KMS-11 (cell line): Measurements from ENCODE around the gene ONECUT3.

Source experiments
- H2AFZ ChIP-seq: fragments of 200-600 bp; sonication (generic); 2 replicates; pipeline ENCODE4 v1.6.1; 2016; ENCODE audit warnings: antibody characterized with exemption, mixed run types, low read depth
- H3K27ac ChIP-seq: fragments of 200-600 bp; sonication (generic); 2 replicates; pipeline ENCODE4 v1.6.1; 2016; ENCODE audit warnings: mild to moderate bottlenecking, mixed run types
- H3K27me3 ChIP-seq: fragments of 200-600 bp; sonication (generic); 2 replicates; pipeline ENCODE4 v1.6.1; 2017; ENCODE audit warnings: mild to moderate bottlenecking, low read depth, mixed run types, moderate library complexity; ENCODE audit not compliant: insufficient read depth
- H3K36me3 ChIP-seq: fragments of 200-600 bp; sonication (generic); 2 replicates; pipeline ENCODE4 v1.6.1; 2017; ENCODE audit warnings: mild to moderate bottlenecking, mixed run types; ENCODE audit not compliant: insufficient read depth
- H3K4me1 ChIP-seq: fragments of 200-600 bp; sonication (generic); 2 replicates; pipeline ENCODE4 v1.6.1; 2016; ENCODE audit warnings: mild to moderate bottlenecking, low read depth, mixed run types; ENCODE audit not compliant: poor library complexity, severe bottlenecking
- H3K4me2 ChIP-seq: fragments of 200-600 bp; sonication (generic); 2 replicates; pipeline ENCODE4 v1.7.0; 2016; ENCODE audit warnings: mild to moderate bottlenecking, mixed run types
- H3K4me3 ChIP-seq: fragments of 200-600 bp; sonication (generic); IDR thresholded peaks from 2 replicates; pipeline ENCODE4 v1.6.1; 2017; ENCODE audit warnings: low read depth, low read length, mixed read lengths; ENCODE audit not compliant: insufficient read depth
- H3K79me2 ChIP-seq: fragments of 200-600 bp; sonication (generic); 2 replicates; pipeline ENCODE4 v1.6.1; 2016; ENCODE audit warnings: low read depth, mixed run types; ENCODE audit not compliant: insufficient read depth
- H3K9ac ChIP-seq: fragments of 200-600 bp; sonication (generic); 2 replicates; pipeline ENCODE4 v1.6.1; 2016; ENCODE audit warnings: mild to moderate bottlenecking, mixed run types
- H4K20me1 ChIP-seq: fragments of 200-600 bp; sonication (generic); 2 replicates; pipeline ENCODE4 v1.6.1; 2016; ENCODE audit warnings: mild to moderate bottlenecking, mixed run types; ENCODE audit not compliant: insufficient read depth
- TF ChIP-seq, protein P1 (sequence below): fragments of 200-600 bp; sonication (generic); conservative IDR thresholded peaks from 2 replicates; pipeline ENCODE4 v1.6.1; 2017; ENCODE audit warnings: low read depth, mild to moderate bottlenecking, antibody characterized with exemption, low read length, moderate library complexity, mixed read lengths

Gene ONECUT3

DNA sequence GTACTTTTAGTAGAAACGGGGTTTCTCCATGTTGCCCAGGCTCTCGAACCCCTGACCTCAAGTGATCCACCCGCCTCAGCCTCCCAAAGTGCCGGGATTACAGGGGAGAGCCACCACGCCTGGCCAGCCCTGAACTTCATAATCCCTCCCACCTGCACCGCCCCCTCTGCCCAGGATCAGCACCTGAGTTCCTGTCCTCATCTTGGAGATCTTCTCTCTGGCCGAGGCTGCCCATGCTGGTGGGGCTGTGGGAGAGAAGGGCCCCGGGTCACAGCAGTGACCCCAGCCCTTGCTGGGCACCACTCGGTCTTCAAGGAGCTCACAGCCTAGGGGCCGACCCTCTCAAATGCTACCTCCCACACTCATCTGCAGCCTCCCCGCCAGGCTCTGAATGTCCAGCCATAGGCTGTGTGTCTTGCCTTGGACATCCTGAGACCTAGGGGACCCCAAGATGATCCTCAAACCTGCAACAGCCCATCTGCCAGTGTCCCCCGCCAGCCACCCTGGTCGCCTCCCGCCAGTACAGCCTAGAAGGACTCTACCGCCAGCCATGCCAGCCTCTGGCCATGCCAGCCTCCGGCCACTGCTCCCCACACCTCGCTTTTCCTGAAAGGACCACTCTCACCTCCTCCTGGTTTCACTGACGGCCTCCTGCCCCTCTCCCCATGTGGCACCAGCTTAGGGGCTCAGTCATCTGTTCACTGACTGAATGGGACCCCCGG lies 57.3 kb downstream of the ONECUT3 start:
- Histone ChIP-seq H3K9ac (no peak overlapping the region), H3K4me2 (no peak overlapping the region), H3K4me3 (no peak overlapping the region), H3K36me3 (no peaks in the 10 kb centered on the region), H3K27ac (no peak overlapping the region), H3K4me1 (peaks cover 7% of the 10 kb centered on the region), H3K79me2 (no peaks in the 10 kb centered on the region), H3K27me3 (peaks cover 25% of the 10 kb centered on the region; the same call in 1 of the 2 replicates), H2AFZ (no peak overlapping the region), H4K20me1 (no peaks in the 10 kb centered on the region)
- TF ChIP-seq, protein P1, sequence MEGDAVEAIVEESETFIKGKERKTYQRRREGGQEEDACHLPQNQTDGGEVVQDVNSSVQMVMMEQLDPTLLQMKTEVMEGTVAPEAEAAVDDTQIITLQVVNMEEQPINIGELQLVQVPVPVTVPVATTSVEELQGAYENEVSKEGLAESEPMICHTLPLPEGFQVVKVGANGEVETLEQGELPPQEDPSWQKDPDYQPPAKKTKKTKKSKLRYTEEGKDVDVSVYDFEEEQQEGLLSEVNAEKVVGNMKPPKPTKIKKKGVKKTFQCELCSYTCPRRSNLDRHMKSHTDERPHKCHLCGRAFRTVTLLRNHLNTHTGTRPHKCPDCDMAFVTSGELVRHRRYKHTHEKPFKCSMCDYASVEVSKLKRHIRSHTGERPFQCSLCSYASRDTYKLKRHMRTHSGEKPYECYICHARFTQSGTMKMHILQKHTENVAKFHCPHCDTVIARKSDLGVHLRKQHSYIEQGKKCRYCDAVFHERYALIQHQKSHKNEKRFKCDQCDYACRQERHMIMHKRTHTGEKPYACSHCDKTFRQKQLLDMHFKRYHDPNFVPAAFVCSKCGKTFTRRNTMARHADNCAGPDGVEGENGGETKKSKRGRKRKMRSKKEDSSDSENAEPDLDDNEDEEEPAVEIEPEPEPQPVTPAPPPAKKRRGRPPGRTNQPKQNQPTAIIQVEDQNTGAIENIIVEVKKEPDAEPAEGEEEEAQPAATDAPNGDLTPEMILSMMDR: no peak

- Histone ChIP-seq H3K79me2 (no peaks in the 10 kb centered on the region), H3K4me1 (peaks cover 7% of the 10 kb centered on the region), H3K4me3 (no peak overlapping the region), H3K27me3 (peaks cover 23% of the 10 kb centered on the region; the same call in 1 of the 2 replicates), H3K9ac (no peak overlapping the region), H2AFZ (peak overlapping the region; percentile 61; the same call in 1 of the 2 replicates), H4K20me1 (no peaks in the 10 kb centered on the region), H3K36me3 (no peaks in the 10 kb centered on the region), H3K27ac (no peak overlapping the region), H3K4me2 (peak overlapping the region; percentile 73)
- TF ChIP-seq, protein P1: no peak
Measured at GRCh38 chr19:1811472-1811894, 58.2 kb downstream of the ONECUT3 start.

- Histone ChIP-seq H3K4me2 (peak within 1 kb of the TSS; percentile 73), H3K9ac (no peak within 1 kb of the TSS; the same call in 1 of the 2 replicates), H3K79me2 (no peaks in the 10 kb centered on the region), H3K27ac (no peak within 1 kb of the TSS), H3K4me1 (peaks cover 7% of the 10 kb centered on the region), H3K36me3 (no peaks in the 10 kb centered on the region), H3K4me3 (no peak within 1 kb of the TSS), H4K20me1 (no peaks in the 10 kb centered on the region), H2AFZ (peak within 1 kb of the TSS; percentile 79), H3K27me3 (peaks cover 18% of the 10 kb centered on the region; the same call in 1 of the 2 replicates)
- TF ChIP-seq, protein P1: no peak
Measured at GRCh38 chr19:1811942-1812425, 58.7 kb downstream of the ONECUT3 start, which contains the start of gene ATP8B3. Gene ATP8B3 (minus strand): TSS chr19:1812276. CDS start chr19:1811736, 540 bp downstream.

- Histone ChIP-seq H3K36me3 (no peaks in the 10 kb centered on the region), H3K4me1 (peaks cover 7% of the 10 kb centered on the region), H3K9ac (no peak overlapping the region; the same call in 1 of the 2 replicates), H3K79me2 (no peaks in the 10 kb centered on the region), H2AFZ (peak overlapping the region; percentile 79), H3K27ac (no peak overlapping the region), H3K27me3 (peaks cover 13% of the 10 kb centered on the region; the same call in 1 of the 2 replicates), H3K4me3 (no peak overlapping the region), H4K20me1 (no peaks in the 10 kb centered on the region), H3K4me2 (peak overlapping the region; percentile 40; the same call in 1 of the 2 replicates)
- TF ChIP-seq, protein P1: peak; percentile 79
Measured at GRCh38 chr19:1812426-1813191, 59.3 kb downstream of the ONECUT3 start.
